SKM-1 (cell line): ENCODE measurements around the gene CLIC5.

ENCODE experiments used
- DNase-seq: peaks from one replicate; lab custom pipeline; 2025; ENCODE audit not compliant: unreplicated experiment; lab: John Stamatoyannopoulos, UW

CLIC5 gene

GRCh38 chr6:46015119-46015968 lies at the start of gene CLIC5:
Gene CLIC5 (minus strand): TSS chr6:46015860. CDS start chr6:46015542, 318 bp downstream.
- DNase-seq: no peak

DNA sequence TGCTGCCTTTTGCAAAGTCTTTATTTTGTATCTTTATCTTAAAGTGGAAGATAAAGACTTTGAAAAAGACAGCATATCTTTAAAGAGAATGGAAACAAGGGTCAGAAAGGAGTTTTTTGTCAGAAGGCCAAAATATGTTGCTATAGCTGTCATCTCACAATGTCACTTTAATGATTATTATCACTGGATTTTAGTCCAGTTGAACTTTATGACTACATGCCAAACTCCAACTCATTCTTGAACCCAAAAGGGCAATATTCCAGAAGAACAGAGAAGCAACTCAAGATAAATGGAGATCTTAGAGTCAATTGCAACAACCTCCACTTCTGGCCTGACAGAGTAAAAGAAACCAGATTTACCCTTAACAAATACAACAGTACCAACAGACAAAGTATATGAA lies 47.3 kb upstream of the CLIC5 start:
- no peak for DNase-seq

- DNase-seq: no peak
Measured at GRCh38 chr6:46062312-46062711, 46.7 kb upstream of the CLIC5 start.

DNA sequence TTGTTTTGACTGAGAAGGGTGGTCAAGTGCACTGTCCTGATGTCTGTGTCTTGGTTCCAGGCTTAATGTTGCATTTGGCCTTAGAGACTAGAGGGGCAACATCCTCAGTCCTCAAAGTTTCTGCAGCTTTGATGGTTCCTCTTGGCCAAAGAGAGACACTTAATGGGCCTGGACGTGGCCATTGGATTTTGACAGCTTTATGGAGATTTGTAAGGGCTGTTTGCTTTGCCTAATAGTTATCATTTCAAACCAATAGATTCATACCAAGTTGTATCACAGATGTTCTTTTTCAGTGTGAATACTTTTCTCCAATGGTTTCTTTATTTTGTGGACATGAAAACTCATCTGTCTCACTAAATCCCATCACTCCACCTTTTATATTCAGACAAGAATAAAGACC lies 45.8 kb upstream of the CLIC5 start:
- DNase-seq: no peak

DNA sequence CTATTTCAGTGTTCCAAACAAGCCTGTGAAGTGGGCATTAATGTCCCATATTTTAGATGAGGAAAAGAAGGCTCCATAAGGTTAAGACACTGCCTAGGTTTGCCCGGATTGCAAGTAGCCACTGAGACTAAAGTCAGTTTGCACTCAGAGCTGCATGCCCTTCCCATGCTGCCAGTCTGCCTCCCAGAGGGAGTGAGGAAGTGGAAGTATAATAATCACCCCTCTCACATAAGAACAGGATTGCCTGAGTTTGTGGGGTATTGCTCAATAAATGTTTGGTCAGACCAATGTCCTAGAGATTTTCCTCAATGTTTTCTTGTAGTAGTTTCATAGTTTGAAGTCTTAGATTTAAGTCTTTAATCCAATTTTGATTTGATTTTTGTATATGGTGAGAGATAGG lies 43.9 kb upstream of the CLIC5 start:
- peak; percentile 17 for DNase-seq

GRCh38 chr6:46058951-46059350 lies 43.3 kb upstream of the CLIC5 start:
- peak; percentile 69 for DNase-seq

DNA sequence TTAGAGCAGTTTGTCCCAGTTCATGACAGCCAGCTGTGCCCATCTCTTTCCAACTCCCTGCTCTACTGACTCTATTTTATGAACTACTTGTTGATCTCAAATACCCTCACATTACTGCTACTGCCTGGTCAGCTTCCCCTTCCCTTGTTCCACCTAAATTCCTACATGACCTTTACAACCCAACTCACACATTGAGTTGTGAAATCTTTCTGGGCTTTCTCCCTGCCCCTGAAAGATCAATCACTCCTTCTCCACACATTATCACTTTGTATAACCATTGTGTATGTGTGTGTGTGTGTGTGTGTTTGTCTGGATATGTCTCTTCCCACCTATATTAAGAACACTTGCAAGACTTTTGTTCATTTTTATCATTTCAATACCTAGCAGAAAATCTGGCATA lies 42.1 kb upstream of the CLIC5 start:
- no peak for DNase-seq

GRCh38 chr6:46056906-46057529 lies 41.4 kb upstream of the CLIC5 start:
- DNase-seq: no peak

- DNase-seq: no peak
Measured at GRCh38 chr6:46054516-46054915, 38.9 kb upstream of the CLIC5 start.

DNA sequence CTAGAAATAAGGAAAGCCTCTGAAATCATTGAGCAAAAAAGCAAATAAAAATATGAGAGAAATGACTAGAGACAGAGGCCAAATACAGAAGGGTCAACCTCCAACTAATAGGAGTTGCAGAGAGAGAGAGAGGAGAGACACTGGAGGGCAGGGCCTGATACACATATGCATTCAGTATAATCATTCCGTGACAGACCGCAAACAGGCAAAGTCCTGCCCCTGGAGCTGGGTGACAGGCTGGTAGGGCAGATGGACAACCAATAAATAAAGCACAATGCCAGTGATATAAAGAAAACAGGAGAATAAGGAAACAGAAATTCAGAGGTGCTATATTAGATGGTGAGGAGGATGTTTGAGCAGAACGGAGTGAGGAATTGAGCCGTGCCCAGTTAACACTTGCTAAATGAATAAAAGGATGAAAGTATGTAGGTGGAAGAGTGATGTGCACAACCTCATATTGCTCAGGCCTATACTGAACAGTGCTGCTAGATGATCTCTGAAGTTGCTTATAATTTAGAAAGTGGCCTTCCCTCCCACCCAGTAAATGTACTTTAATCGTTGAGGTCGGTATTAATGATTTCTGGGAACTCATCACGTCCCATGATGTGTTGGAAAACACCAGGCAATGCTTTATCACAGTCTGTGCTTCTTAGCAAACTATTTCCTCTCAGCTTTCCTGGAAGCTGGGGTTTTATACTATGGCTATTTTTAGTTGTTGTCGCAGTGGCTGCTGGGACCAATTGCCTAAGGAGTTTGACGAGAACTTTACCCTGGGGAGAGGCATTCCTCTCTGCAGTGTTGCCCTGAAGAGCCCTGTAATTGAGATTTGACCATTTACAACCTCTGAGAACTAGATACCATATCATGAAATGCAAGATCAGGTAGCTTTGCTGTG lies 37.6 kb upstream of the CLIC5 start:
- DNase-seq: no peak

DNA sequence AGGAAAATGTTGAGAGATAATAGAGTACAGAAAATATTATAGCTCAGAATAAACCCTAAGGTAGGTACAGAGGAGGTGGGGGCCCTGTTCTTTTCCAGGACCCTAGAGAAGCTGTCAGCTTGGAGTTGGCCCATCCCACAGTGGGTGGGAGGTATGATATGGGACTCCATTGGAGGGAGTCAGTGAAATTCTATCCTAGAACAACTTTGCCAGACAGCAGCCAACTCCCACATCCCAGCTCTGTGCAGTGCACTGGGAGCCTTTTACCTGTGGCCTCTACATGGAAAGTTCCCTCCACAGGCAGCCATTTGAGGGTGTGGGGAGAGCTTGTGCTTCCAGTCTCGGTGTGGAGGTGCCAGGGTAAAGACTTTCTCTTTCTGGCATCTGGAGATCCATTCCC lies 36.8 kb upstream of the CLIC5 start:
- no peak for DNase-seq

GRCh38 chr6:46051962-46052361 lies 36.3 kb upstream of the CLIC5 start:
- DNase-seq: no peak

GRCh38 chr6:46050845-46051405 lies 35.3 kb upstream of the CLIC5 start:
- DNase-seq: no peak

- no peak for DNase-seq
Measured at GRCh38 chr6:46048646-46049297, 33.1 kb upstream of the CLIC5 start.

DNA sequence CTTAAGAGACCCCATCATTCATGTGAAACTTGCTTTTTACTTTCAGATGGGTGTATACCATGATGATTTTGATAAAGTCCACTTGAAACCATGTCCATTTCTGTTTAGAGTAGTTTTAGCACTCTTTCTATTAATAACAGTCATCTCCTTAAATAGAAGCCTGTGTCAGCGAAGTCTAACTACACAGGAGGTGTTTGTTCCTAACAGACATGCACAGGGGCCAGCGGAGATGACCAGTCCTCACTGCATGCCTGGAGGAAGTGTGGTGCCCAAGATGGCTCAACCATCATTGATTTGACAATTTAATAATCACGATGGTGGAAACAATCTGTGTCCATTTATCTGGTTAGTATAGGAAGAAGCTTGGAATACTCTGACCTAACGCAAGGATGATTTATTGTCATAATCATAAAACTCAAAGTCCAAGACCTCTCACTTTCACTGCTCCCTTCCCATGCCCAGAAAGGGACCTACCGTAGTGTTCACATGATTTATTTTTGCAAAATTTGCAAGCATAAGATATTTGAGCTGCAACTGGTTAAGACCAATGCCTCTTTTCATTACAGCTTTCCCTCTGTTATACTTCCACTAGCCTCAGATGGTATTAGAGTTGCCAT lies 31.0 kb upstream of the CLIC5 start:
- no peak for DNase-seq

DNA sequence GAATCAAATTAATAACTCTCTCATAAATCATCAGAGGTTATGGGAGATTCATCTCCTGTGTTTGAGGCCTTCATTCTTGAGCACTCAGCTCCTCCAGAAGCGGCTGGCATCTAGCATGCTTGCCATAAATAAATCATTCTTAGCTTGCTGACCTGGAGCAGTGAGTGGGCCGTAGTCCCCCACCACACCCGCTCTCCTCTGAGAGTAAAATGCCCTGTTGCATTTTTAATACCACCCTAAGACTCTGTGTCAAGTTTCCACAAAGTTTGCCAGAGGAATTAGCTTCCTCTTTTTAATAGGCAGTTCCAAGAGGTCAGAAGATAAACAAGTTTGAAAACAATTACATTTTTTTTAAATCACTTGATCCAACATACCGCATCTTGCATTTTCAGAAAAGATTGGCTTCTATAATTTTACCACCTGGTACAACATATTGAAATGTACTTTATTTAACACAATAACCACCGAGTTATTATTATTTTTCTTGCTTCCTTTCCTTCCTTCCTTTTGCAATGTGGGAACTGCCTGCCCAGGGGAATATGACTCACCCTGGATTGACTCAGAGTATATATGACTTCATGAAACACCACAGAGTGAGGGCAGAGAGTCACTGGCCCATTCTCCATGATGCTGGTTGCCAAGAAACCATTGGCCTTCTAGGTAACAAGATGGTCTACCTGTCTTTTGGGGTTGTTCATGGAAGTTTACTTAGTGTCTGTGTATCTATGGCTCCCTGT lies 29.4 kb upstream of the CLIC5 start:
- DNase-seq: peak; percentile 37

GRCh38 chr6:46042355-46042999 lies 26.8 kb upstream of the CLIC5 start:
- peak; percentile 77 for DNase-seq

- DNase-seq: no peak
Measured at GRCh38 chr6:46040288-46040687, 24.6 kb upstream of the CLIC5 start.

GRCh38 chr6:46039646-46040045 lies 24.0 kb upstream of the CLIC5 start:
- no peak for DNase-seq
